OCI-M2 (cell line): Measurements from ENCODE around the gene HMCN2.
"Not testable (repeated sequence)": the region's sequence is repeated elsewhere in the genome, so short reads cannot be mapped to it uniquely, and the experiment has no call there.

Source experiments
- DNase-seq: peaks from one replicate; lab custom pipeline; 2025; ENCODE audit not compliant: unreplicated experiment; lab: John Stamatoyannopoulos, UW

HMCN2 gene

DNA sequence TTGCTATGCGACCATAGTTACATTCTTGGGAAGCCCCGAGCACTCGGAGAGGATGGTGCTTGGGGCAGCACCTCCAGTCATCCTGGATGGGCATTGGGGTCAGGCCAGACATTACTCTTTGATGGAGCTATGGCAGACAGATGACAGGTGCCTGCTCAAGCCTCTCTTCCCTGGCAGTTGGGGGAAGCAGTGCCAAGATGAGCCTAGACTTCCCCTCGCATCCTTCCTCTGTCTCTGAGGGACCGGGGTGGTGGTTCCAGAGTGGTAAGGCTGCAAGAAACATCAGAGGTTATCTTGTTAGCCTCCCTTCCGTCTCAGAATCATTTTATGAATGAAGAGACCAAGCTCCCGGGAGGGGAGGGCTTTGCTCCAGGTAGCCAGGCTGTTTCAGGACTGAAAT lies 2.8 kb upstream of the HMCN2 start:
- DNase-seq, result no peak

DNA sequence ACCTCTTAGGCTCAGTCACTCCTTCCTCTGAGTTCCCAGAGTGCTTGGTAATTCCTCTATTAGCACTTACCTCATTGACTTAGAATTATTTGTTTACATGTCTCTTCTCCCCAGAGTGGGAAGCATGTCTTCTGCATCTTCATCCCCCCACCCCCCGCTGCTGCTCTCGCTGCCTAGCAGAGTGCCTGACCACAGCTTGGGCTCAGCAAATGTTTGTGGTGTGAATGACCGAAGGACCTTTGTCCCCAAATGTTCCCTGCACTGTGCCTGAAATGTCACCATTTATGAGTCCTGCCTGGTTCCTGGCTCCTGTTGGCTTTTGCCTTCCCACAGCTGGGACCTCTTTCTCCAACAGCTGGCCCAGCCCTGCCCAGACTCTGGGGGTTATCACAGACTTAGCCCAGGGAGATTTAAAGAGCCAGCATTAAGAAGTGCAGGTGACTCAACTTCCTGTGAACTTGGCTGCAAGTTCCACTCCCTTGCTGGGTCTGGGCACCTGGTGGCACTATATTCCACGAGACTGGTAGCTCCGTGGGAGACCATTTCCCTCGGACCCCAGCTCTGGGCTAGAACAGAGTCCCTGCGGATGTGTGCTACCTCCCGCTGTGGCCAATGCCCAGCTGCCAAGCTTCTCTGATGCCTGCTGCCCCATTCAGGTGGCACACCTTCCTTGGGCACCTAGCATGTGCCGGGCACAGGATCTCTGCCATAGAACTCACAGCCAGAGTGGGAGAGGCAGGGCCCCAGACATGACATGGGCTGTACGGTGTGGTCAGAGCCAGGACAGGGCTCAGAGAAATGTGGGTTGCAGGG lies 1.8 kb upstream of the HMCN2 start:
- no peak for DNase-seq

DNA sequence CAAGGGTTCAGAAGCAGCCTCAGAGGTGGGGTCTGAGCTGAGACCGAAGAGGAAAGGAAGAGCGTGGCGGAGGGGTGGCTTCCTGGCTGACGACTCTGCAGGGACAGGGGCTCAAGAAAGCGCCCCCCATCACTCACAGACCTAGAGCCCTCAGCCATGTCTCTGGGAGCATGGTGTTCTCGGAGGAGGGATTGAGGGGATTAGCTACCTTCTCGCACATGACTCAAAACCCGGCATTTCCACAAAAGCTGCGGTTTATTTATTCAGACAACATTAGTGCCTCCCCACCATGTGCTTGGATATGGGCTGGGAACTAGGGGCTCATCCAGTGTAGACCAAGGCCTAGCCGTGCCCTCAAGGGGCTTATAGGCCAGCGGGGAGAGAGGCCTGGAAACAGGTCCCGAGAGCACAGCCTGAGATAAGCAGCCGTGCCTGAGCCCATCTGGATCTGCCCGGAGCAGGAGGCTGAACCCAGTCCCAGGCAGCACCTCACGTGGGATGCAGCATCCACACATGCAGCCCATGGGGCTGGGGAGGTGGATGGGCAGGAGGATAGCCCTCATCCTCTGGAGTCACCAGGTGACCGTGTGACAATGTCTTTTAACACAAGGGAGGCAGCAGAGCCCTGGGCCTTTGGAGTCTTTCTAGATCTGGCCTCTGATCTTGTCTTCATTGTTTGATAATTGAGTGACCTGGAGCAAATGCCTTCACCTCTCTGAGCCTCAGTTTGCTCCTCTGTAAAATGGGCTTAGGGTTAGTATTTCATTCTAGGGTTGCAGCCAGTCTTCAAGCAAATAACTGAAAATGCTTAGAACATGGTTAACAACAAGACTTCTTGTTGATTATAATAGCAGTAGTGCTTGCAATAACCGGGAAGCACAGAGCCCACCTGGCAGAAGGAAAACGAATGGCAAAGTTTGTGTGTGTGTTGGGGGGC lies 878 bp upstream of the HMCN2 start:
- no peak for DNase-seq

DNA sequence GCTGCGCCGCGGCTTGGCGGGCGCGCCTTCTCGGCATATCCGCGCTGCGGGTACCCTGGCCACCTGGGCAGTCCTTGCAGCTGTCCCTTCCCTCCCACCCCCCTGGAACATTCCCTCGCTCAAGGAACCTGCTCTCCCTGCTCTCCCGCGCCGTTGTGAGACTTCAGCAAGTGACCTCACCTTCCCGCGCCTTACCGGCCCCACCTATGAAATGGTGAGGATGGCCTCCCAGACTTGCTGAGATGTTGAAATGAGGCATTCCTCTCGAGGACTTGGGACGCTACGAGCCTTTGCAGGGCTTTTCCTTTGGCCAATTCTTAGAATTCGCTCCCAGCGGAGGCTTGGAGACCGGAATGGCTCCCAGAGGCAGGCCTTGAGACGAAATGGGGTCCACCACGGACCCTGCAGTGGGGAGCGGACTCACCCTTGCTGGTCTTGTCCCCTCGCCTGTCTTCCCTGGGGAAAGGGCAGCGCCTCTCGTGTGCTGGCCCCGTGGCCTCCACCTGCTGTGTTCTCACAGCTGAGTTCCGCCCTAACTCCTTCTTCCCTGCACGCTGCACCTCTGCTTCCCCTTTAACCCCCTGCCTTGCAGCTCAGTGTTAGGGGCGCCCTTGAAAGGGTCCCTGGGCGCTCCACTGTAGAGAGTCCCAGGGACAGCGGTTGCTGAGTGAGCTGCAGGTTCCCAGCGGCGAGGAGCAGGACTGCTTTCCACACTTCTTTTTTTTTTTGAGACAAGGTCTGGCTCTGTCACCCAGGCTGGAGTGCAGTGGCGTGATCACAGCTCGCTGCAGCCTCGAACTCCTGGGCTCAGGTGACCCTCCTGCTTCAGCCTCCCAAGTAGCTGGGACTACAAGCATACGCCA lies 907 bp downstream of the HMCN2 start:
- DNase-seq, result no peak

DNA sequence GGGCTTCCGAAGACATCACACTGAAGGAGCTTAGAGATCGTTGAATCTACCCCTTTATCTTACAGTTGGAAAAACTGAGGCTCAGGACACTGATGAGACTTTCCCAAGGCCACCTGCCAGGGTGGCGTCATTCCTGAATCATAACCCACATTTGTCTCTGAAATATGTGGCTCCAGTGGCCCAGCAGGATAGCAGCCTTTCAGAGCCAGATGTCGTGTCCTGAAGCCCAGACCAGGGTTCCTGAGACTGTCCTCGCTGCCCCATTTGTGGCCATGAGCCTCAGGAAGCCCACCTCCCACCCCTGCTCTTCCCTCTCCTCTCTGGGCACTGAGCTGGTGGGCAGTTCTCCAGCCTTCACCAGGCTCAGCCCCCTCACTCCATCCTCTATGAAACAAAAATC lies 2.4 kb downstream of the HMCN2 start:
- no peak for DNase-seq

DNA sequence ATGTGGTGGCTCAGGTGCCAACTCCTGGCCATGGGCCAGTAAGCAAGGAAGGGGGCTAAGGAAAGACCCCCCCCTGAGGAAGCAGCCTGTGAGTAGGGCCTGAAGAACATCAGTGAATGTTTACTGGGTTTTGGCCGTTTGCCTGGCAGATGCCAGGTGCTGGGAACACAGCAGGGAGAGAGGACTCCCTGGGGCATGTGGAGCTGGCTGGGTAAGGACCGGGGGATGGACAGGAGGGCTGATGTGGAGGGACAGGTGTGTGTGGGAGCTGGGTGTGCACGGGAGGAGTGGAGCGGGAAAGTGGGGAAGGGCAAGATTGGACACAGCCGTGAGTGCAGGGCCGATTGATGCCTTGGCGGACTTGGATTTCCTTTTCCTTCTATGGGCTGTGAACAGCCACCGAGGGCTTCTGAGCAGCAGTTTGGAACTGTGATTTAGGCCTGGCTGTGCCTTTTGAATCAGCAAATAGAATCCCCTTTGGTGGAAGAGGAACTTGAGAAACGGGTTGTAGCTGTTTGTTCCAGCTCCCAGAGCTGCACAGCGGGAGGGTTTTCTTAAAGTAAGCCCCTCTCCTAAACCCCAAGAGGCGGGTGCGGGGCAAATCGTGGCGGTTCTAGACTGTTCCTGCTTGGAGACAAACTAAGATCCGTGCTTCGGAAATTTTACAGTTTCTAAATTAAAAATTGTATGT lies 3.1 kb downstream of the HMCN2 start:
- no peak for DNase-seq

DNA sequence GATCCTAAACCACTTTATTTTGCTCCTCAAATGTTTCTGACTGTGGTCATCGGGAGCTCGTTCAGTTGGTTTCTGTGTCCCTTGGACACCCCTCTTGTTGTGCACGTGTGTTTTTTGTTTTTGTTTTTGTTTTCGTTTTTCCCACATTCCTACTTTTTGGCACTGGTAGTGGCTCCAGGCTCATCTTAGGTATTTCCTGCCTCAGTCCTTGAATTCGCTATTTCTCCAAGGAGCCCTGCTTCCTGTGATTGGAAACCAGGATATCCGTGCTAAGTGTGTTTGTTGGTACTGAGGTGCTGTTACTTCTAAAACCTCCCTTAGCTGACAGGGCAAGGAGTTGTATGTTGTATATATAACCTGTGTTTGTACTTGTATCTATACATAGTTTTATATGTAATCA lies 5.9 kb downstream of the HMCN2 start:
- no peak for DNase-seq

DNA sequence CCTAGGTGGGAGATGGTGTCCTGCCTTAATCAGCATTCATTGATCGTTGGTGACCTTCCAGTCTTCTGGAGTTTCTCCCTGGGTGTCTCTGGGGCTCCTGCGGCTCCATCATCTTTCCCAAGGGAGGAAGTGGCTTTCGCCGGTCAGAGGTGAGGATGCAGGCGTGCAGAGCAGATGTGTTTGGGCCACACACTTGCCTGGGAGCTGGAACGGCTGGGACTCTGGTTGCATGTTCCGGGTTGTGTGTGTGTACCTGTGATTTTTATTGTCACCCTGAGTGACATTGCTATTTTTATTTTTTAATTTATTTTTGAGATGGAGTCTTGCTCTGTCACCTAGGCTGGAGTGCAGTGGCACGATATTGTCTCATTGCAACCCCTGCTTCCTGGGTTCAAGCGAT lies 9.6 kb downstream of the HMCN2 start:
- no peak for DNase-seq

DNA sequence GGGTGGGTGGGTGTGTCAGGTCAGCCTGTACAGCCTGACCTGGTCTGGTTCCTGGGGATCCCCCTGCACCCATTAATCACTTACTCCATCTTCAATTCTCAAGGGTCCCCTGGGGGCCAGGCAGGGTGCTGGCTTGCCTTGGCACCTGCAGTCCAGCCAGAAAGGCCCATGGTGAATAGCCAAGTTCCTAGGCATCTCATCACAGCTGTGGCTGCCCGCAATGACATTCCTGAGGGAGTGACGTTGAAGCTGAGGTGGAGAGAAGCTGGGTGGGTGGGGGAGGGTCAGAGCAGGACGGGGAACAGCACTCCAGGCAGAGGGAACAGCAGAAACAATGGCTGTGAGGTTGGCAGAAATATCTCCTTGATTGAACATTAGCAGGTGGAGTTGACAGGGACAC lies 10.6 kb downstream of the HMCN2 start:
- DNase-seq, result no peak

DNA sequence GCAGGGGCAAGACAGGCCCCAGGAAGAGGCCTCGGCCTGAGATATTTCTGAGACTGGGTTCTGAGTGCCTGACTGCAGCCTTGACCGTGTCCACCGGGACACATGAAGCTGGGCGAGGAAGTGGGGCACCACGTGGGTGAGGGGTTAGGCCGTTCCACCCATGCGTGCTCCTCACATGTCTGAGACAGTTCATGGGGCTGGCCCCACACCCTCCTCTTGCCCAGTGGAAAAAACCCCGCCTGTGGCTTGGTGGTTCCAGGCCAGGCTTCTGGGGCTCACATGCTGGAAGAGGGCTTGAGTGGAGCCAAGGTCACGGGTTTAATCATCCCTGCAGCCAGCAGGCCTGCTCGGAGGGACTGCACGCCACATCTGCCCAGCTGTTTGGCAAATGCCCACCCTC lies 11.4 kb downstream of the HMCN2 start:
- DNase-seq, result no peak

DNA sequence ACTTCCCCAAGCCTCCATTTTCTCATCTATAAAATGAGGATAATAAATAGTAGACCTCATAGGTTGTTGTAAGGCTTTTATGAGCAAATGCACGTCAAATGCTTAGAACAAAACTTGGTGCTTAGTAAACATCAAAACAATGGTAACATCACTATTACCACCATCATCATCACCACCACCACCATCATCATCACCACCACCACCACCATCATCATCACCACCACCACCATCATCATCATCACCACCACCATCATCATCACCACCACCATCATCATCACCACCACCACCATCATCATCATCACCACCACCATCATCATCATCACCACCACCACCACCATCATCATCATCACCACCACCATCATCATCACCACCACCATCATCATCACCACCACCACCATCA lies 12.0 kb downstream of the HMCN2 start:
- DNase-seq, result not testable (repeated sequence)

DNA sequence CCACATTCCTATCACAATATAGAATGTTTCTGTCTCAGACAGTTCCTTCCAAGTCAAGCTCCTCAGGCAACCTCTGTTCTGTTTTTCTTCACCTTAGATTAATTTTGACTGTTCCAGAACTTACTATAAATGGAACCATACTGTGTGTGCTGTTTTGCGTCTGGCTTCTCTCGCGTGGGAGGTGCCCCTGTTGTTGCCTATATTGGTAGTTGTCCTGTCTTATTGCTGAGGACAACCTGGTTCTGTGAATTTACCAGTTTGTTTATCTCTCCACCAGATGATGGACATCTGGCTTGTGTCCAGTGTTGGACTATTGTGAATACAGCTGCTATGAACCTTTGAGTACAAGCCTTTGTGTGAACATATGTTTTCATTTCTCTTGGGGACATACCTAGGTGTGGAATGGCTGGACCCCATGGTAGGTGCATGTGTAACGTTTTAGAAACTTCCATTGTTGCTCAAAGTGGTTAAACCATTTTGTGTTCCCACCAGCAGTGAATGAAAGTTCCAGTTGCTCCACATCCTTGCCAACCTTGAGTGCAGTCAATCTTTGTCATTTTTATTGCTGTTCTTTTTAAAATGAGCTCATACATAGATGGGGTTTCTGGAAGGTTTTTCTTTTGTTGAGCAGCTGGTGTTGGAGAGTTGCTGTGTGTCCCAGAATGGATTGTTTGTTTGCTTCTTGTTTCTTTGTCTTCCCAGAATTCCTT lies 18.1 kb downstream of the HMCN2 start:
- DNase-seq, result no peak

DNA sequence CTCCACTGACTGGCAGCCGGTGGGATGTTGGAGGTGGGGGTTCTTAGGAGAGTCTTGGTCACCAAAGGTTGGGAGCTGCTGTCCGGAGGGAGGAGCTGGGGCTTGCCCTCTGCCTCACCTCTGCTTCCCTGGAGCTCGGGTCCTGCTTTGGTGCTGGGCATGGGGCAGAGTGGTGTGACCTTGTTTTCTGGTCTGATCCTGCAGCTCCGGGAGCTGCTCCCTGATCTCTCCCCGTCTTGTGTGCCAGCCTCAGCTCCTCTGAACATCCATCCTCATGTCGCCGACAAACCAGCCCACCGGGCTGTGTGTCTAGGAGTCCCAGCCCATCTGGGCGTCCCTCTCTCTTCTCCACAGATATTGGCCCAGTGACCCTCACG lies 18.7 kb downstream of the HMCN2 start:
- DNase-seq, result no peak

DNA sequence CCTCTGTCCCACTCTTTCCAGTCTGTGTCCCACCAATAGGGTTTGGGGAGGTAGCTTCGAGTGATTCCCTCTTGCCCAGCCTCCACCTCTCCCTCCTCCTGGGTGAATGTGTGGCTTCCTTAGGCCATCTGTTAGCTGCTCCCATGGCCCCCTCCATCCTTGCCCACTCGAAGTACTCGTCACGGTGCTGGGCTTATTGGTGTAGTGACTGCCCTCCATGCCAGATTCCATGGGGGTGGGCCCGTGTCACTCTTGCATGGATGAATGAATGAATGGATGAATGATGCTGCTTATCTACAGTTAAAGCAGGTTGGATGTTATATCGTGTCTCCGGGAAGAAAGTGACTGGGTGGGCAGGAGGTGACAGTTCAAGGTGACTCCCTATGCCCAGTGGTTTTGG lies 19.1 kb downstream of the HMCN2 start:
- DNase-seq, result no peak

DNA sequence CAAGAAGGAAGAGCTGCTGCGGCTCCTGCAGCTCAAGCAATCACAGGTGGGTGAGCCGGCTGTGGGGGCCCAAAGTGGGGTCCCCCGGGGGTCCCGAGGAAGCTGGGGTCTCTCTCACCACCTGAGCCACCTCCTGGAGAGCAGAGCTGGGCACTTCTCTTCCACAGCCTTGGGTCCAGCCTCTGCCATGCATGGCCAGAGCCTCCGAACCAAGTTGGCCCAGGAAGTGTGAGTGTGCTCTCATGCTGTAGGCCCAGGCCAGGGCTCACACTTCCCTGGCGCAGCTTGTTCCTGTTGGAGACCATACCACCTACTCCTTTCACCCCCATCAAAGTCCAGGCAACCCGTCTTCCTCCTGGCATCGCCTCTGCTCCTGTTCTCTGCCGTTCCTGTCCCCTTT lies 19.7 kb downstream of the HMCN2 start:
- no peak for DNase-seq

DNA sequence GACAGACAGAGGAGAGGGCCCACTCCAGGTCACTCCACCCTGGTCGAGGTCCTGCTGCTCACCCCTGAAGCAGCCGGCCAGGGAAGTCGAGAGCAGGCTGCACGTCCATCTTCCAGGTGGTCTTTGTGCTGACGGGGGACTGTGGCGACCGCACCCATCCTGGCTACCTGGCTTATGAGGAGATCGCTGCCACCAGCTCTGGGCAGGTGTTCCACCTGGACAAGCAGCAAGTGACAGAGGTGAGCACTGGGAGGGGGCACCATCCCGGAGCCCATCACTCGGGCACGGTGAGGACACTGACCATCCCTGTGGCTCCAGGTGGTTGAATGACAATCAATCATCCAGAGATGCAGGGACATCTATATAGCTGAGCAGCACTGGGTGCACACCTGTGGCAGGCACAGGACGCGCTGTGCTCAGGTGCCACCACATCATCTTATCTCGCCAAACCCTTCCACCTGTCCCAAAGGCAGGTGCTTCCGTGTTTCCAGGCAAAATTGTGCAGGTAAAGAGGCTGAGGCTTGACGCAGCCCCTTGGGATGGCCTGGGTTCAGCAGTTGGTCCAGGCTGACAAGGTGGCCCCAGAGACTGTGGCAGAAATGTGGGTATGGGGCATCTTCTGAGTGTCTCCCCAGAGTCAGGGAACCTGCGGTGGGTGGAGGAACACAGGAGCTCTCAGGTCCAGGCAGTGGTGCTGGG lies 20.7 kb downstream of the HMCN2 start:
- no peak for DNase-seq

DNA sequence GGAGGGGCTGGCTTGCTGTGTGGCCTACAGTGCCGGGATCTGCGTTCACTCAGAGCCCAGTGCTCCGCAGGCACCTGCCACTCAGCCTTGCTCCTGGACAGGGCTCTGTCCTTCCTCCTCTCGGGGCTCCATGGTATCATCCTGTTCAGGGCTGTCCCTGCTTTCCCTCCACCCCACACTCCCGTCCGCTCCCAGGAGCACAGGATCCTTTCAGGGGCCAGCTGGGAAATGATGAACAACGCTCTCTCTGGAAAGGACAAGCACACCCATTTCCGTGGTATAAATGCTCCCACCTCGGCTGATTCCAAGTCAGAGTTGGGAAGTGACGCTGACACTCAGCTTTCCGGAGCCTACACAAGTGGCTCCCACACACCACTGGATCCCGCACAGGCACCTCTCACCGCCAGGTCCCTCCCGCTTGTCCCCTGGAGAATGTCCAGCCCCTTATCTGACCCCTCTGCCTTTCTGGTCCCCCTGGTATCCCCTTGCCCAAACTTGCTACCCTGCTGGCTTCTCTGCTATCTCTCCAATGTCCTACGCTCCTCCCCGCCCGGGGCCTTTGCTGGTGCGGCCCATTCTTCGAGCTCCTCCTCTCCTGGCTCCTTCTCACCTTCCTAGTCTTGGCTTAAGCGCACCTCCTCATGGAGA lies 21.3 kb downstream of the HMCN2 start:
- no peak for DNase-seq

DNA sequence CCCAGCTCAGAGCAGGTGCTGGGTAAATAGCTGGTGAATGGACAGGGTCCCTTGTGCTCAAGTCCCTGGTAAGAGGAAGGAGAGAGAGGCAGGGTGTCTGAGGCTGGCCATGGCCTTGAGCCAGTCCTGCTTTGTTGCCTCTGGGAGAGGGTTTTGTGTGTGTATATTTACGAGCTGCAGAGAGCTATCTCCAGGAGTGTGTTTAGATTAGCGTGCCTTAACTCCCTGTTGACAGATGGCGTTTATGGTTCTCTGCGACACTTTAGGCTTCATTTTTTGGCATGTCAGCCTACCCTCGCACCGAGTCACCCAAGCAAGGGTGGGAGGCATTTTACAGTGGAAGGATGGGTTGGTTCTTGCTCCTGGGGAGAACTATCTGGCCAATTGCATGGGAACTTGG lies 22.2 kb downstream of the HMCN2 start:
- no peak for DNase-seq

DNA sequence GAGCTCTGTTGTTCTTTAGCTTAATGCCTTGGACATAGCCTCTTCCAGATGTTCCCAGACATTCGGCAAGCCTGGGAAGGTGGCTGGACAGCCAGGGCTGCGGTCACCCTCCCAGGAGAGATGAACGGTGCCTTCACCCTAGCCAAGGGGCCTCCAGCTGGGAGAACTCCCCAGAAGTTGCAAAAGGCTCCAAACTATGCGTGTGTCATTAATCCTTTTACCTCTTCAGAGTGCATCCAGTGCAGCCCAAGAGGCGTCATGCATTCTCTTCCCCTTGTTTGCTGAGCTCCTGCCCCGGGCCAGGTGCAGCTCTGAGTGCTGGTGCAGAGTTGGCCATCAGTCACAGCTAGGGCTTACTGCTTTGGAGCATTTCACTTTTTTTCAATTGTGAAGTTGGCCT lies 22.8 kb downstream of the HMCN2 start:
- no peak for DNase-seq
